GM21390 (cell line): ENCODE results near the gene DTWD2.

Experiments
- ATAC-seq: cut with Tn5 transposase; IDR thresholded peaks from one replicate; pipeline ENCODE4 v1.9.1; 2021; ENCODE audit not compliant: unreplicated experiment

The DTWD2 gene, protein sequence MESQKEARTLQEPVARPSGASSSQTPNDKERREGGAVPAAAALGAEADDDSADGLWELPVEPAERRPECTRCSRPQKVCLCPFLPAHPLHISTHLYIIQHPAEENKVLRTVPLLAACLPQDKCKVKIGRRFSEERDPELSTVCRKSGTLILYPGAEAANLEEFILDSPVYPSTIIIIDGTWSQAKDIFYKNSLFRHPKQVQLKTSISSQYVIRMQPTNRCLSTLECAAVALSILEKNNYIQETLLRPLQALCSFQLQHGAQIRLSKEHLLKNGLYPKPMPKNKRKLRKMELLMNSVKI

DNA sequence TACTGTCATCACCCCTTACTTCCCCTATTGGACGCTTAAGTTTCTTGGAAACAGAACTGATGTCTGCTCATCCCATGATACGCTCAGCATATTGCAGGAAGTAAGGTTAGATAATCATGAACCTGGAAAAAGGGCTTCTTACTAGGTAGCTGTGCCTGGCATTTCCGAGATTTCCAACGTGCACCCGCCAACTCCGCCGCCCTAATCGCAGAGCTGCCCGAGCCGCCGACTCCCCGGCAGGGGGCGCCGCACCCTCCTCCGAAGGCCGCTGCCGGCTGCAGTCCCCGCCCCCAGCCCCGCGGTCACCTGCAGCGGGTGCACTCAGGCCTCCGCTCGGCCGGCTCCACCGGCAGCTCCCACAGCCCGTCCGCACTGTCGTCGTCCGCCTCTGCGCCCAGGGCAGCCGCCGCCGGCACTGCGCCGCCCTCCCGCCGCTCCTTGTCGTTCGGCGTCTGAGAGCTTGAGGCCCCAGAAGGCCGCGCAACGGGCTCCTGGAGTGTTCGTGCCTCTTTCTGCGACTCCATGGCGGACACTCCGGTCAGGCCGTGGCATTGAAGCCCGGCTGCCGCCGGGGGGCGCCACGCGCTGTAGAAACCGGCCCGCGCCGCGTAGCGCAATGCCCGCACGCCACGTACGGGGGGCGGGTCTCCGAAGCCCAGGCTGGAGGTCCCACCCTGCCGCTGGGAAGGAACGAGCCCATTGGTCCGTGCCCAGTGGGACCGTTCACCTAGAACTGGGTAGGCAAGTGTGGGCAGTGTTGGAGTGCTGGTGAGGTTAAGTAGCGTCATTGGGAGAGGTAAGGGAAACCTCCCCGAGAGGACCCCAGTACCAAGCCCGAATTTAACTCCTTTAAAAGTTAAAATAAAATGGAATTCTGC lies at the start of gene DTWD2:
TSS of gene DTWD2 (minus strand) at position 560 of the 878 bp plus-strand sequence. CDS start at position 524, 36 bp downstream.
- peak; percentile 92 for ATAC-seq

DNA sequence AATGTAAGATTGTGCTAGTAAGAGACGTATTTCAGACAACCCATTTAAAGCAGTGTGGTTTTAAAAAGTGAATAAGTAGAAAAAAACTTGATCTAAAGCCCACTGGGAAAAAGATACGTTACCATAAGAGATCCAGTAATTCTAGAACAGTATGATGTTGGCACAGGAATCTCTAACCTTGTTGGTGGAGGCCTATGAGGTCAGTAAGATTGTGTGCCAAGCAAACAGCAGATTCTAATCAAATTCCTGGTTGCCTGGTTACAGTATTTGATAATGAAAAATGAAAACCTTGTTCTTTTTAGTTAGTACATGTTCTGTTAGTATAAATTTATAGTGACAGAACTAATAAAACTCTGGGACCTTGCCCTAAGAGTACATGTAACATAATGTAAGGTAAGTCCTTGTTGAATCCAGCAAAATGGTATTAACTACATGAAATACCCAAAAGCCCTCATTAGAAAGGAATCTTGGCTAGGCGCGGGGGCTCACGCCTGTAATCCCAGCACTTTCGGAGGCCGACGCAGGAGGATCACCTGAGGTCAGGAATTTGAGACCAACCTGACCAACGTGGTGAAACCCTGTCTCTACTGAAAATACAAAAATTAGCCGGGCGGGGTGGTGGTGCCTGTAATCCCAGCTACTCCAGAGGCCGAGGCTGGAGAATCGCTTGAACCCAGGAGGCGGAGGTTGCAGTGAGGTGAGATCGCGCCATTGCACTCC lies 49.3 kb upstream of the DTWD2 start:
- no peak for ATAC-seq

DNA sequence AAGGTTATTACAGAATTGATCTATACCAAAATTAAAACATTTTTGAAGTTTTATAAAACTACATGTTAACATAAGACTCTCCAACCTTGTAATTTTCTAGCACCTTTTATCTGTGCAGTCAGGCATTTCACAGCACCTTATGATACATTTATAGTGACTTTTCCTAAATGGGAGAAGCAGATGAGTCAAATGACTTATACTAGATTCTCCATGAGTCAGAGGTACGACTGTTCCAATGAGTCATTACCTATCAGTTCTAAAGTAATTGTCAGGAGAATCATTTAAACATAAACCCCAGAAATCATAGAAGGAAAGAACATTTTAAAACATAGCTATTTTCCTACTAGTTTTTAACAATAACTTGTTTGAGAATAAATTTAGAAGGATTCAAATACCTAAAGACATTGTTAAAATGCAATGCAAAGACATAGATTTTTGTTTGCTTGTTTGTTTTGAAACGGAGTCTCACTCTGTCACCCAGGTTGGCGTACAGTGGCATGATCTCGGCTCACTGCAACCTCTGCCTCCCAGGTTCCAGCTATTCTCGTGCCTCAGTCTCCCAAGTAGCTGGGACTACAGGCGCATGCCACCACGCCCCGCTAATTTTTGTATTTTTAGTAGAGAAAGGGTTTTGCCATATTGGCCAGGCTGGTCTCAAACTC lies 47.9 kb upstream of the DTWD2 start:
- no peak for ATAC-seq

DNA sequence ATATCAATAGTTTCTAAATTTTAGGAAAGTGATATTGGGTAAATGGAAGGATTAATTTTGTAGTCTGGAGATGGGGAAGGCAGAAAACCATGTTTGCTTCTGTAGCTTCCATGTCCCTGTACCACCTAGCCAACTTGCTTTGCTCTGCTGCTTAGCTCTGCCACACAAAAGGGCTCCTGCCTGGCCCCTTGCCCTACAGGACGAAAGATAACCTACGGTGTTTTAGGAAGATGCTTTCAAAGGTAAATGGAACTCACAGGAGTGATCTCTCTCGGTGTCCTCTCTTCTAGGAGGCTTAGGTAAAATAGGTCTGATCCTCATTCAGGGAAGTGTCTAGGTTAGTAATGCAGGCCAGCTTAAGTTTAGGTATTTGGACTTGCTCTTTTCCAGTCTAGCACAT lies 44.8 kb upstream of the DTWD2 start:
- ATAC-seq, result no peak

DNA sequence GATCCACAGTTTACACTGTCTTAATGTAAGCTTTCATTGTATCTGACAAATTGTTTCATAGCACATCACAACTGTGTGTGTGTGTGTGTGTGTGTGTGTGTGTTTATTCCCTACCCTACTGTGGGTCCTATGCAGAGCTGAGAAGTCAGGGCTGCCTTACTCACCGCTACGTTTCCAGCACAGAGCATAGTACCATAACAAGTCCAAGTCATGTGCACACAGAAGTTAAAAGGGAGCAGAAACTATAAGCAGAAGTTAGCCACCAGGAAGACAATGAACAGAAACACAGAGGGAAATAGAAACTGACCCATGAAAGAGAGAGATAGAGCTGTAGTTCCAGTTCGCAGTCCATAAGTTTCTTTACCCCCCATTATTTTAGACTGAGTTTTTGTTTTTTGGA lies 44.3 kb upstream of the DTWD2 start:
- ATAC-seq, result peak; percentile 37

DNA sequence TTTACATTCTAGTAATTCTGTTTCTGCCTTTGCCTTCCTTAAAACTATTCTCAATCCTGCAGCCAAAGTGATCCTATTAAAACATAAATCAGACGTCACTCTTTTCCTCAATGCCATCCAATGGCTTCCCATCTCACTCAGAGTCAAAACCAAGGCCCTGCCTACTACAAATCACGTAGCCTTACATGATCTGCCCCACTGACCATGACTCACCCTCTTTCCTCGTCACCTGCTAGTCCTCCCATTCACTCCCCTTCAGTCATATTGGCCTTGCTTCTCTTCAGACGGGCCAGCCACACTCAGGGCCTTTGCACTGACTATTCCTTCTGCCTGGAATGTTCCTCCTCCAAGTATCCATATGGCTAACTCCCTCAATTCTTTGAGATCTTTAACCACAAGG lies 43.6 kb upstream of the DTWD2 start:
- peak; percentile 57 for ATAC-seq

DNA sequence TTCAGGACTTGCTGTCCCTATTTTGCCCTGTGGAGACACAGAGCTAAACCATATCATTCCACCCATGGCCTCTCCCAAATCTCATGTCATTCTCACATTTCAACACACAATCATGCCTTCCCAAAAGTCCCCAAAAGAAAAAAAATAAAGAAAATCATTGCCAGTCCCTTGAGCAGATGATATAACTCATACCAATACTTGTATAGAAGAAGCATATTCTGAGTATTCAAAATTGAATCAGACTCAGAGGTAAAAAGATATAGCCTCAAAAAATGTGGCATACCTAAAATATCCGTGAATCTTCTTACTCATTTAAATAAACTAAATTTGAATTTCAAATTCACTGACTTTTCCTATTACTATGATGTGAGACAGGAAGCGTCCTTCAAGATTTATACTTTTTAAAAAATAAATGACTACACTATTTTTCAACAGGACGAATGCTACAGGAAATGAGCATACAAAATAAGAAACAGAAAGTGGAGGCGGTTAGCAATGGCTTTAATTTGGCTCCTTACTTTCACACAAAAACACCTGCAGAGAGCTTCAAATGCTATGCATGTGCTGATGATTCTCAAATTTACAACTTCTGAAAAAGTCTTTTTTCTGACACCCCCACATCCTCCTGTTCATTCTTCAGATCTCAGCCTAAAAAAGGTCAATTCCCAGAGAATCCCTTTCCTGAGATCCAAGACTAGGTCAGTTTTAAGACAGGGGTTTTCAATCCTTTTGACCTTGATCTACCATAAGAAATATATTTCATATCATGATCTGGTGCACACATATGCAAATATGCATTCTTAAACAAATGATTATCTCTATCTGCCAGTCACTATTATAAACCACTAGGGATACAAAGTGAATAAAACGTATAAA lies 42.9 kb upstream of the DTWD2 start:
- peak; percentile 76 for ATAC-seq

DNA sequence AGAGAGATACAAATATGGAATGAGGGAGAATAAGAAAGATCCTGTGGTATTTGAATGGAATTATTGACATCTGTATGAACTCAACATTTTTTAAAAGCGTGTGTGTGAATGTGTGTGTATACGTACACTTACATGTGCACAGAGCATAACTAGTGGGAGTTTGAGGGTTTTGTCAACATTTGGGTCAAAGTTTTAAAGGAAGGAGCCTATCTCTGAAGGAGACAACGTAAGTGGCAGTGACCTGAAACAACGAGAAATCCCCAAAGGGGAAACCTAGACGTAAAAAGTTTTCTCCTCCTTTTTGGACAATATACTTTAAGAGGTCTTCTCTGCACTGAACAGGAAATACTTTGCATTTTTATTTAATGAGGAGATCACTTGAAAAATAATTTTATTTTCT lies 40.2 kb upstream of the DTWD2 start:
- no peak for ATAC-seq

DNA sequence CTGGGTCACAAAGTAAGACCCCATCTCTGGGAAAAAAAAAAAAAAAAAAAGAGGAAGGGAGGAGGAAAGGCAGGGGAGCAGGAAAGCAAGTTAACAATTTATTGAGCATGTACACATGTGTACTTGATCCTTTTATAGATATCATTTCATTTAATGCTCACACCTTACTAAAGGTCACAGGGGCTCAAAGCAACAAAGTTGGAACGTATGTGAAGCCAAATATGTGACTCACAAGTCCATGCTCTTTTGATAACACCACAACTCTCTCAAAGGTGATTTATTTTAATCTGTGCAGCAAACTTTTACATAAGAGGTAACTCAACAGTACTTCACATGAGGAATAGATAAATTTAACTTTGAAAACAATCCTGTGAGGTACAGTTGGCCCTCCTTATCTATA lies 34.4 kb upstream of the DTWD2 start:
- ATAC-seq, result no peak

DNA sequence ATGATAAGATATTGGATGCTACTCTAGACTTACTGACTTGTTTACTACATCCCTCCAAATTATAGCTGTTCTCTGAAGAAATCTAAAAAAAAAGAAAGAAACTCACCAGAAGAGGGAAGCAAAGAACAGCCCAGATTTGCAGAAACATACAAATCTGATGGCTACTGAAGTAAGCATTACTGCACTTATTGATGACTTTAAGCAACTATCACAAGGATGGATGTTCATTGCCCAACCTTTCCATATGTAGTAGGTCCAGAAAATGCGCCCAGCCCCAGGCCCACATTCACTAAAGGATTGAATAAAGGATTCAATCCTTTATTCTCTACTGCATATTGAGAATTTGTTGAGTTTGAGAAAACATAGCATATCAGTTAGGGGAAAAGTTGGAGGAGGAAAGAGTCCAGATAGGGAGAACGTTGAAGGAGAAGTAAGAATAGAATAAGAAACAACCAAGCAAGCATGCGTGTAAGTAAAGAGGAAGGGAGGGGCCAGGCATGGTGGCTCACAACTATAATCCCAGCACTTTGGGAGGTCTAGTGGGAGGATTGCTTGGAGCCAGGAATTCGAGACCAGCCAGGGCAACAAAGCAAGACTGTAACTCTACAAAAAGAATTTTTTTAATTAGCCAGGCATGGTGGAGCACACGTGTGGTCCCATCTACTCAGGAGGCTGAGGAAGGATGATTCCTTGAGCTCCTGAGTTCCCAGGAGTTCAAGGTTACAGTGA lies 33.8 kb upstream of the DTWD2 start:
- ATAC-seq, result peak; percentile 74

DNA sequence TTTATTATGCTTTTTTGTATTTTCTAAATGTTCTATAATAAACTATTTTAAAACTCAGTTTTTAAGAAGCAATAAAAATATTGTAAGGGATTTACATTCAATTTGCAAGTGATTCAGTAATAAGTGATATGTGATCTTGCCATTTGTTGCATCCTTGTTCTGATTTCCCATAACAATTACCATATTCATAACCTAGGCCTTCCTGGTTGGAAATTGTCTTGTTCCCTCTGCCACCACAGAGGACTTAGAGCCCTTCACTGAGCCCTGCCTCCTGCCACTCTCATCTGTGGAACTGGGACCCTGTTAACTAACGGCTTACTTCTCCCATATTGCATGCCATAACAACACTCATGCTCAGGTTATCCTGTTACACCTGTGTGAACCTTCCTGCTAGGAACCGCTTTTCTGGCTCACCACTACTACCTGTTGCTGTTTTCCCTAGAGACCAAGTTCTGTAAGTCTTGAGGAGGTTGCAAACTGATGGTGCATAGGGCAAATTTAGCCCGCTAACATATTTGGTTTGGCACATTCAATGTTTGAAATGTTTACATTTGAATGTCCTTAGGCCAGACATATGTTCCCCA lies 32.9 kb upstream of the DTWD2 start:
- no peak for ATAC-seq

DNA sequence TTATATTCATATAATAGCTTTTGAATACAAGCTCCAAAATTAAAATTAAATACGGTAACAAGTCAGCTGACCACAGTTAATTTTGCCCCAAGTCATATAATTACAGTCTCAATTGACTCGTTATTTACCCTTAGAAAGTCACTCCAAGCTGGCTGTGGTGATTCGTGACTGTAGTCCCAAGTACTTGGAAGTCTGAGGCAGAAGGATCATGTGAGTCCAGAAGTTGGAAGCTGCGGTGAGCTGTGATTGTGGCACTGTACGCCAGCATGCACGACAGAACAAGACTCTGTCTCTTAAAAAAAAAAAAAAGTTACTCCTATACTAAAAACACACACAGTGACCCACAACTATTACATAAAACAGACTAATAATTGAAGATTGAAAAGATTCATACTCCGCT lies 31.6 kb upstream of the DTWD2 start:
- no peak for ATAC-seq

DNA sequence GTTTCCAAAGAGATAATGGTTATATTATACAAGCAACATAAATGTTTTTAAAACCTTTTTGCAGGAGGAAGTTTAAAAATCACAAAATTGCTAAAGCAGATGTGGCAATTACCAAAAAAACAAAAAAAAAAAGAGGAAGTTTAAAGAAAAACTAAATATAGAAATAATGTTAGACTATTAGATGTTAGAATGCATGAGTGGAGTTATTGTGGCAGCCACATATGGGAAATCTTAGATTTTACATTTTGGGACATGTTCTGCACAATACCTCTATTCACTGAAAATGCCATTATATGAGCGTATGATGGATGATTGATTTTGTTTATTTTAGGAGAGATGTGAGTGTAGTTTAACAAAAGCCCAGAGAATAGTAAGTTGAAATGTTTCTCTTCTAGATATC lies 31.2 kb upstream of the DTWD2 start:
- ATAC-seq, result no peak

DNA sequence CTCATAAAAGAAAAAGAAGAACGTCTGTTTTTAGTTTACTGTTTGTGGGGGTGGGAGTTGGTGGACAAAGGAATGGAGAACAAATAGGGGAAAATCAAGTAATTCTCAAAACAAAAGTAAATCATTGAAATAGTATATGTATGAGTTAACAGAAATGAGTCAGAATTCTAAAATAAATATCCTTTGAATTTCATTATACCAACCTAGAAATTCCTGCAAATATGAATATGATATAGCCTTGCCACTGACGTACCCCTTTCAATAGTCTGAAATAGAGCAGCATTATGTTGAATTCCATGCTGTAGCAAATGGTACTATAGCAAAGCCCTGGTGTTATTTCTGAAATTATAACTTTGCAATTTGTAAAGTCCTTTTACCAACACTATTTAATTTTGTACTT lies 29.6 kb upstream of the DTWD2 start:
- ATAC-seq, result no peak

DNA sequence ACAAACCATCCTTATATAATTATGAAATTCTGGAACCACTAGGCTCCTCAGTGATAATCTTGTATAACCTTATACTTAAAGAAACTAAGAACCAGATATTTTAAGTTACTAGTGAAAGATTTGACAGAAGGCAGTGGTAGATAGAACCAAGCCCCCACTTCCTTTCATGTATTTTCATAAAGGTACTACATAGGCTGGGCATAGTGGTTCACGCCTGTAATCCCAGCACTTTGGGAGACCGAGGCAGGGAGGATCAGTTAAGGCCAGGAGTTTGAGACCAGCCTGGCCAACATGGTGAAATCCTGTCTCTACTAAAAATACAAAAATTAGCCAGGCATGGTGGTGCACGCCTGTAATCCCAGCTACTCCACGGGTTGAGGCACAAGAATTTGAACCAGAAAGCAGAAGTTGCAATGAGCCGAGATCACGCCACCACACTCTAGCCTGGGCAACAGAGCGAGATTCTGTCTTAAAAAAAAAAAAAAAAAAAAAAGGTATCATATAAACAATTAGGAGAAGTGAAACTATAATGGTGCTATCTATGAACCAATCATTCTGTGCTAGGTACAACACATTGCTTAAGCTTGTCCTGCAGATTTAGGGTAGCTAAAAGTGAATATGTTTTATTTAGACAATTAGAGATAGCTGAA lies 27.9 kb upstream of the DTWD2 start:
- ATAC-seq, result peak; percentile 84

DNA sequence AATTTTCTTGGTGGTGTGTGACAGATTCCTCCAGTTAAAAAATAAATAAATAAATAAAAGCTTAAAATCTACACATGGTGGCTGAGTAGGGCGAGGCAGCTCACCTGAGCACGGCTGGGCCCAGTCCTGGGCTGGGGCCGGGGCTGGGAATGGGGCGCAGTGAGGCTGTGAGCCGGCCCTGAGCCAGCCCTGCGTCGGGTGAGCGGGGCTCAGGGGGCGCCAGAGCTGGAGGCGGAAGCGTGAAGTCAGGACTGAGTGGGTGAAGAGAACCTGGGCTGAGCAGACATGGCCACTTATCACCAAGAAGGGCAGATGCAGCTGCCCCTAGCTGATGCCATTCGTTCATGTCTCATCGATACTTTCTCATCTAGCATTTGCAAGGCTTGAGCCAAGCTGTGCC lies 22.8 kb upstream of the DTWD2 start:
- ATAC-seq, result no peak

DNA sequence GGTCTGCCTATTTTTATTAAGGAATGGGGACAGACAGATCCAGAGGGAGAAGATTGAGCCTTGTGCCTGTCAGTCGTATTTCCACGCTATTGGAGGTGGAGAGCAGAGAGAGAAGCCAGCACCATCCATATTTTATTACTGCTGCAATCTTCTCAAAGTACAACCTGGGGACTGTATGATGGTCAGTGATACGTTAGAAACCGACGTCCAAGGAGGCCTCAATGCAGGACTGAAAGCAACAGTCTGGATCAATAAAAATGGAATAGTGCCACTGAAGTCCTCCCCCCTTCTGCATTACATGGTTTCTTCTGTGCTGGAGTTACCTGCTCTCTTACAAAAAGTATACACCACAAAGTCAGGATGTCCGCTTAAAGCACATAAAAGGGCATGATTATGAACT lies 21.9 kb upstream of the DTWD2 start:
- ATAC-seq, result no peak

DNA sequence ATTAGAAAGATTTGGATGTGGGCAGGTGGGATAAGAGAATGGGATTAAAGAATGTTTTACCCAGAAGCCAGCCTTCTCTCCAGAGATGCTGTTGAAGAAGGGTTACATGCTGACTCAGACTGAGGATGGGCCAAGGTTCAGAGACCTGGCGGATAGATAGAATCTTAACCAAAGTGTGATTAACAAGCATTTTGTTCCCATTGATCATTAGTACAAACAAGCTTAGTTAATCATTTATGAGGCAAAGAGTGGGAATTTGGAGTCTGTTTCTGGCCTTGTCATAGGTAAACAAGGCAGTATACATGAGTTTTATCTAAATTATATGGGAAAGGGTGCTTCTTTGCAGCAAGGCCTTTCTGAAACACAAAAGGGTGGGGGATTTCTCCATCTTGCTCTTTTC lies 20.8 kb upstream of the DTWD2 start:
- no peak for ATAC-seq

DNA sequence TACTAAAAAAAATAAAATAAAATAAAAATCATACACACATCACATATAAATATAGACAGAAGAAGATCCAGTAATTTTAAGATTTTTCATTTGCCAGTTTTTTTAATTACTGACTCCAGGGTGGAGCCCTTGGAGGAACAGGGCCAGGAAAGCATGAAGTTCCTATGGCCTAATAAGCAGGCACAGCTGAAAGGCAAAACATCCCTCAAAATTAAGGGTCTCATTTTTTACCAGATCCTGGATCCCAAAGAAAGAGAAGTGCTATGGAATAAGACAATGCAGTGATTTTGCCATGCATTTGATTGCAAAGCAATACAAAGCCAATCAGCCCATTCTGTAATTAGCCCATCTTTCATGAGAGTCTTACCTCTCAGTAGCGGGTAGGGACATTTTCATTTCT lies 11.3 kb upstream of the DTWD2 start:
- ATAC-seq, result no peak
